H9 (cell line): ENCODE measurements around the gene NPC1L1. TPM values are rescaled to one million over a fixed set of nuclear protein-coding genes. Genes with fewer than 3 reads are reported as not detected.

Source experiments
- DNase-seq: peaks from one replicate; pipeline ENCODE4 v3.0.0-alpha.2; 2017
- H2AFZ ChIP-seq: one replicate; pipeline ENCODE4 v1.6.1; 2013; ENCODE audit warnings: mild to moderate bottlenecking, low read length, control low read depth, moderate library complexity
- H2AK5ac ChIP-seq: 2 replicates; pipeline ENCODE4 v1.6.1; 2013; ENCODE audit warnings: low read length, control low read depth, mixed read lengths; ENCODE audit not compliant: insufficient read length
- H2BK120ac ChIP-seq: one replicate; pipeline ENCODE4 v1.6.1; 2013; ENCODE audit warnings: low read depth, mild to moderate bottlenecking, low read length, control low read depth, inconsistent platforms; ENCODE audit not compliant: poor library complexity, severe bottlenecking
- H2BK12ac ChIP-seq: 2 replicates; pipeline ENCODE4 v1.6.1; 2013; ENCODE audit warnings: low read length, control low read depth, mixed read lengths, low read depth; ENCODE audit not compliant: insufficient read length
- H2BK15ac ChIP-seq: 2 replicates; pipeline ENCODE4 v1.6.1; 2013; ENCODE audit warnings: low read depth, low read length, control low read depth
- H2BK20ac ChIP-seq: one replicate; pipeline ENCODE4 v1.6.1; 2013; ENCODE audit warnings: low read depth, mild to moderate bottlenecking, low read length, control low read depth, inconsistent platforms; ENCODE audit not compliant: poor library complexity, severe bottlenecking
- H2BK5ac ChIP-seq: 2 replicates; pipeline ENCODE4 v1.6.1; 2013; ENCODE audit warnings: low read length, control low read depth, mixed read lengths; ENCODE audit not compliant: insufficient read length
- H3K14ac ChIP-seq: 2 replicates; pipeline ENCODE4 v1.6.1; 2013; ENCODE audit warnings: low read length, control low read depth; ENCODE audit not compliant: insufficient read depth
- H3K18ac ChIP-seq: 2 replicates; pipeline ENCODE4 v1.6.1; 2013; ENCODE audit warnings: low read depth, mild to moderate bottlenecking, mixed read lengths, low read length, control low read depth; ENCODE audit not compliant: insufficient read length
- H3K23ac ChIP-seq: 2 replicates; pipeline ENCODE4 v1.6.1; 2013; ENCODE audit warnings: low read length, control low read depth, mixed read lengths, low read depth; ENCODE audit not compliant: insufficient read length
- H3K23me2 ChIP-seq: 2 replicates; pipeline ENCODE4 v1.6.1; 2013; ENCODE audit warnings: low read depth, mild to moderate bottlenecking, mixed read lengths, low read length, control low read depth; ENCODE audit not compliant: insufficient read length, poor library complexity, severe bottlenecking
- H3K27ac ChIP-seq: 2 replicates; pipeline ENCODE4 v1.5.1; 2013; ENCODE audit warnings: low read length, control low read depth, mixed read lengths, low read depth; ENCODE audit not compliant: insufficient read length
- H3K27me3 ChIP-seq: 2 replicates; pipeline ENCODE4 v1.6.1; 2013; ENCODE audit warnings: low read length, control low read depth, inconsistent platforms; ENCODE audit not compliant: insufficient read depth
- H3K4ac ChIP-seq: 2 replicates; pipeline ENCODE4 v1.6.1; 2013; ENCODE audit warnings: low read depth, mild to moderate bottlenecking, control low read depth, inconsistent platforms, low read length, moderate library complexity
- H3K4me1 ChIP-seq: 2 replicates; pipeline ENCODE4 v1.6.1; 2013; ENCODE audit warnings: low read length, control low read depth, inconsistent platforms; ENCODE audit not compliant: insufficient read depth
- H3K4me2 ChIP-seq: 2 replicates; pipeline ENCODE4 v1.6.1; 2013; ENCODE audit warnings: low read length, control low read depth, mixed read lengths; ENCODE audit not compliant: insufficient read length, insufficient read depth
- H3K56ac ChIP-seq: 2 replicates; pipeline ENCODE4 v1.6.1; 2013; ENCODE audit warnings: low read depth, mild to moderate bottlenecking, mixed read lengths, low read length, control low read depth; ENCODE audit not compliant: insufficient read length
- H3K79me1 ChIP-seq: 2 replicates; pipeline ENCODE4 v1.6.1; 2013; ENCODE audit warnings: low read depth, mild to moderate bottlenecking, moderate library complexity, low read length, control low read depth, inconsistent platforms; ENCODE audit not compliant: insufficient read depth, poor library complexity, severe bottlenecking
- H3K79me2 ChIP-seq: 2 replicates; pipeline ENCODE4 v1.6.1; 2013; ENCODE audit warnings: low read length, control low read depth, inconsistent platforms; ENCODE audit not compliant: insufficient read depth
- H3K9ac ChIP-seq: 2 replicates; pipeline ENCODE4 v1.6.1; 2013; ENCODE audit warnings: low read length, control low read depth, mixed read lengths; ENCODE audit not compliant: insufficient read length; ENCODE audit errors: extremely low read depth
- H3K9me3 ChIP-seq: one replicate; pipeline ENCODE4 v1.6.1; 2013; ENCODE audit warnings: low read depth, low read length, inconsistent platforms; ENCODE audit not compliant: control insufficient read depth
- H3T11ph ChIP-seq: one replicate; pipeline ENCODE4 v1.6.1; 2013; ENCODE audit warnings: mild to moderate bottlenecking, low read length, control low read depth, inconsistent platforms
- H4K20me1 ChIP-seq: one replicate; pipeline ENCODE4 v1.6.1; 2013; ENCODE audit not compliant: control insufficient read depth, insufficient read length, insufficient read depth
- H4K5ac ChIP-seq: 2 replicates; pipeline ENCODE4 v1.6.1; 2013; ENCODE audit warnings: low read depth, mild to moderate bottlenecking, mixed read lengths, low read length, control low read depth; ENCODE audit not compliant: insufficient read length
- H4K8ac ChIP-seq: replicated peaks from 2 replicates; pipeline ENCODE4 v1.6.1; 2013; ENCODE audit warnings: low read length, control low read depth, mixed read lengths, low read depth; ENCODE audit not compliant: insufficient read length
- H4K91ac ChIP-seq: 2 replicates; pipeline ENCODE4 v1.6.1; 2013; ENCODE audit warnings: low read depth, mild to moderate bottlenecking, moderate library complexity, mixed read lengths, low read length, control low read depth; ENCODE audit not compliant: insufficient read length
- H3K27ac Mint-ChIP-seq, 3 experiments: 2 replicates in 2 of 3; 3 replicates in 1 of 3; pipeline ENCODE4 v1.8.0; 2020 to 2021; ENCODE audit warnings: mixed read lengths in 3 of 3, mild to moderate bottlenecking in 1 of 3, moderate library complexity in 1 of 3
- H3K27me3 Mint-ChIP-seq: 2 replicates; pipeline ENCODE4 v1.8.0; 2021; ENCODE audit warnings: low read depth, mild to moderate bottlenecking, moderate library complexity, mixed read lengths
- H3K36me3 Mint-ChIP-seq, 3 experiments: 2 replicates in 2 of 3; 3 replicates in 1 of 3; pipeline ENCODE4 v1.8.0; 2020 to 2021; ENCODE audit warnings: low read depth in 3 of 3, mixed read lengths in 3 of 3; ENCODE audit not compliant: insufficient read depth in 1 of 3
- H3K4me1 Mint-ChIP-seq, 2 experiments: 2 replicates each; pipeline ENCODE4 v1.8.0; 2020; ENCODE audit warnings: mixed read lengths in 2 of 2
- H3K4me3 Mint-ChIP-seq, 2 experiments: 2 replicates in 1 of 2; 3 replicates in 1 of 2; pipeline ENCODE4 v1.8.0; 2020 to 2021; ENCODE audit warnings: mild to moderate bottlenecking in 2 of 2, mixed read lengths in 2 of 2, moderate library complexity in 1 of 2
- H3K9me3 Mint-ChIP-seq, 2 experiments: 2 replicates in 1 of 2; 3 replicates in 1 of 2; pipeline ENCODE4 v1.8.0; 2020; ENCODE audit warnings: mild to moderate bottlenecking in 2 of 2, mixed read lengths in 2 of 2, moderate library complexity in 1 of 2
- CTCF ChIP-seq: fragments of 200-600 bp; sonication (generic); conservative IDR thresholded peaks from 3 replicates; pipeline ENCODE4 v1.8.0; 2021; ENCODE audit warnings: antibody characterized with exemption, mild to moderate bottlenecking
- WGBS: extraction: QIAGEN DNeasy Blood & Tissue Kit; methylation state at CpG from one replicate; pipeline ENCODE4 v1.1.7; 2013; ENCODE audit warnings: missing lambda C conversion rate, low lambda C conversion rate, mixed read lengths; ENCODE audit not compliant: insufficient read length; ENCODE audit errors: extremely low coverage; 5-methylcytosine and 5-hydroxymethylcytosine counted together
- total RNA-seq: library from RNA; stranded (reverse); gene quantifications from 2 replicates; pipeline ENCODE4 v1.2.1, GENCODE V29; 2021

Gene NPC1L1
- total RNA-seq, 1 experiment from 2014 or later: 0.11 TPM

GRCh38 chr7:44524811-44525388, 16.2 kb downstream of the NPC1L1 start:
- Histone ChIP-seq H2BK120ac (no peak overlapping the region), H4K91ac (no peak overlapping the region), H3K9ac (no peak overlapping the region), H2AK5ac (no peak overlapping the region), H3K23ac (no peak overlapping the region), H2BK20ac (no peak overlapping the region), H3K27me3 (no peaks in the 10 kb centered on the region; the same call in 1 of the 2 replicates), H3T11ph (no peak overlapping the region), H4K8ac (no peak overlapping the region), H3K27ac (no peak overlapping the region), H4K5ac (no peak overlapping the region), H3K56ac (no peak overlapping the region), H3K79me1 (no peaks in the 10 kb centered on the region), H3K23me2 (no peaks in the 10 kb centered on the region), H3K4ac (no peak overlapping the region), H2AFZ (no peak overlapping the region), H3K4me1 (no peaks in the 10 kb centered on the region), H2BK15ac (no peak overlapping the region), H3K18ac (no peak overlapping the region), H3K4me2 (no peak overlapping the region), H2BK12ac (no peak overlapping the region), H3K9me3 (no peaks in the 10 kb centered on the region), H2BK5ac (no peak overlapping the region), H3K79me2 (no peaks in the 10 kb centered on the region), H4K20me1 (no peaks in the 10 kb centered on the region), H3K14ac (no peak overlapping the region)
- H3K27me3 Mint-ChIP-seq: peaks cover 14% of the 10 kb centered on the region
- TF ChIP-seq CTCF: no peak
- no CpG with 5 or more reads among the region's 3 CpGs for WGBS
- H3K27ac Mint-ChIP-seq: no peak overlapping the region
- H3K4me3 Mint-ChIP-seq: no peak overlapping the region
- H3K36me3 Mint-ChIP-seq: peaks cover 0 to 4% (median 0%) of the 10 kb centered on the region in 3 experiments; a peak in 1 of 7 replicates
- peaks cover 20 to 25% of the 10 kb centered on the region in 2 experiments for H3K9me3 Mint-ChIP-seq
- no peak for DNase-seq
- H3K4me1 Mint-ChIP-seq: no peaks in the 10 kb centered on the region
